NCI-H1417 (cell line): Measurements from ENCODE around the gene TNNT2.

Source experiments
- DNase-seq, 3 experiments: peaks; one replicate each; lab custom pipeline; 2025; lab: John Stamatoyannopoulos, UW

Gene TNNT2

GRCh38 chr1:201334325-201335173, 42.9 kb downstream of the TNNT2 start:
- no peak for DNase-seq

- DNase-seq: no peak
Measured at GRCh38 chr1:201332616-201333335, 44.7 kb downstream of the TNNT2 start.

GRCh38 chr1:201332021-201332420, 45.5 kb downstream of the TNNT2 start:
- no peak for DNase-seq

GRCh38 chr1:201331166-201331565, 46.3 kb downstream of the TNNT2 start:
- DNase-seq: no peak

GRCh38 chr1:201330541-201330940, 46.9 kb downstream of the TNNT2 start:
- no peak for DNase-seq

GRCh38 chr1:201329801-201330200, 47.7 kb downstream of the TNNT2 start:
- DNase-seq: no peak

- no peak for DNase-seq
Measured at GRCh38 chr1:201329286-201329685, 48.2 kb downstream of the TNNT2 start.

- DNase-seq: no peak
Measured at GRCh38 chr1:201328576-201328975, 48.9 kb downstream of the TNNT2 start.

GRCh38 chr1:201327687-201328240, 49.7 kb downstream of the TNNT2 start:
- no peak for DNase-seq

- no peak for DNase-seq
Measured at GRCh38 chr1:201326710-201327109, 50.8 kb downstream of the TNNT2 start.

GRCh38 chr1:201325678-201326060, 51.8 kb downstream of the TNNT2 start:
- DNase-seq: no peak

- DNase-seq: no peak
Measured at GRCh38 chr1:201324821-201325677, 52.4 kb downstream of the TNNT2 start.

- no peak for DNase-seq
Measured at GRCh38 chr1:201324306-201324705, 53.2 kb downstream of the TNNT2 start.

GRCh38 chr1:201322653-201323510, 54.6 kb downstream of the TNNT2 start:
- DNase-seq: no peak

- no peak for DNase-seq
Measured at GRCh38 chr1:201321826-201322390, 55.6 kb downstream of the TNNT2 start.

GRCh38 chr1:201320168-201320788, 57.2 kb downstream of the TNNT2 start:
- DNase-seq: peak in 1 of 3 experiments; percentile 28

GRCh38 chr1:201319631-201320030, 57.8 kb downstream of the TNNT2 start:
- DNase-seq: no peak

GRCh38 chr1:201318504-201319340, 58.8 kb downstream of the TNNT2 start:
- no peak for DNase-seq

GRCh38 chr1:201317551-201317950, 59.9 kb downstream of the TNNT2 start:
- no peak for DNase-seq
